HEK293 (cell line): ENCODE measurements around the gene DDX39A.

Source experiments
- CTCF ChIA-PET: fragments of 350-600 bp; formaldehyde crosslinking; extraction: SDS; loops from one replicate; lab custom pipeline; 2021; ENCODE audit warnings: antibody characterized with exemption; lab: Yijun Ruan, JAX
- POLR2A ChIA-PET: fragments of 300-600 bp; formaldehyde crosslinking; extraction: SDS; loops from one replicate; lab custom pipeline; 2020; ENCODE audit warnings: antibody characterized with exemption, inconsistent platforms; lab: Yijun Ruan, JAX
- H3K27ac ChIP-seq: fragments of 200-500 bp; sonication (Bioruptor generic); 2 replicates; pipeline ENCODE4 v1.5.1; 2014; ENCODE audit warnings: low read depth, low read length, control low read depth, inconsistent platforms; ENCODE audit errors: extremely low read depth
- H3K36me3 ChIP-seq, 2 experiments: fragments of 200-500 bp in 1 of 2; sonication (Bioruptor generic) in 1 of 2; 1 replicate in 1 of 2; 2 replicates in 1 of 2; pipeline ENCODE4 v1.5.1; 2014 to 2017; ENCODE audit warnings: inconsistent platforms in 2 of 2, low read length in 2 of 2; ENCODE audit not compliant: control insufficient read depth in 2 of 2, insufficient read depth in 1 of 2
- H3K4me1 ChIP-seq: fragments of 200-500 bp; sonication (Bioruptor generic); 2 replicates; pipeline ENCODE4 v1.5.1; 2014; ENCODE audit warnings: mild to moderate bottlenecking, low read length, inconsistent platforms; ENCODE audit not compliant: control insufficient read depth, insufficient read depth
- H3K4me3 ChIP-seq: 2 replicates; pipeline ENCODE4 v1.5.1; 2011; ENCODE audit warnings: low read depth, mild to moderate bottlenecking, control low read depth, low read length, moderate library complexity
- H3K9me3 ChIP-seq: fragments of 200-500 bp; sonication (Bioruptor generic); 2 replicates; pipeline ENCODE4 v1.5.1; 2014; ENCODE audit warnings: low read depth, low read length, inconsistent platforms; ENCODE audit not compliant: control insufficient read depth, insufficient read depth
- EGR2 ChIP-seq: fragments of 450-650 bp; formaldehyde crosslinking; IDR thresholded peaks from 2 replicates; pipeline ENCODE4 v1.5.1; 2016; ENCODE audit warnings: low read depth, missing biosample characterization, missing genetic modification characterization
- ZFHX2 ChIP-seq: fragments of 450-650 bp; formaldehyde crosslinking; conservative IDR thresholded peaks from 2 replicates; pipeline ENCODE4 v1.5.1; 2016; ENCODE audit warnings: missing biosample characterization, missing genetic modification characterization
- ZIC2 ChIP-seq: fragments of 450-650 bp; formaldehyde crosslinking; IDR thresholded peaks from 2 replicates; pipeline ENCODE4 v1.5.1; 2016; ENCODE audit warnings: missing biosample characterization, missing genetic modification characterization
- ZNF548 ChIP-seq: fragments of 450-650 bp; formaldehyde crosslinking; IDR thresholded peaks from 2 replicates; pipeline ENCODE4 v1.5.1; 2016; ENCODE audit warnings: missing biosample characterization, missing genetic modification characterization
- ZNF558 ChIP-seq: fragments of 450-650 bp; formaldehyde crosslinking; IDR thresholded peaks from 2 replicates; pipeline ENCODE4 v1.5.1; 2016; ENCODE audit warnings: missing biosample characterization, missing genetic modification characterization
- ZNF561 ChIP-seq: fragments of 450-650 bp; IDR thresholded peaks from 2 replicates; pipeline ENCODE4 v1.5.1; 2018; ENCODE audit warnings: missing biosample characterization, missing genetic modification characterization, borderline replicate concordance
- TF ChIP-seq, protein P1 (sequence below): fragments of 450-650 bp; IDR thresholded peaks from 2 replicates; pipeline ENCODE4 v1.5.1; 2018; ENCODE audit warnings: missing biosample characterization, mild to moderate bottlenecking, missing genetic modification characterization
- TF ChIP-seq, protein P2 (sequence below): fragments of 450-650 bp; formaldehyde crosslinking; IDR thresholded peaks from 2 replicates; pipeline ENCODE4 v1.5.1; 2016; ENCODE audit warnings: missing biosample characterization, missing genetic modification characterization
- TF ChIP-seq, protein P3 (sequence below): fragments of 450-650 bp; formaldehyde crosslinking; IDR thresholded peaks from 2 replicates; pipeline ENCODE4 v1.5.1; 2016; ENCODE audit warnings: missing biosample characterization, missing genetic modification characterization, low read depth
- TF ChIP-seq, protein P4 (sequence below): fragments of 450-650 bp; formaldehyde crosslinking; IDR thresholded peaks from 2 replicates; pipeline ENCODE4 v1.5.1; 2016; ENCODE audit warnings: missing biosample characterization, missing genetic modification characterization

The DDX39A gene

DNA sequence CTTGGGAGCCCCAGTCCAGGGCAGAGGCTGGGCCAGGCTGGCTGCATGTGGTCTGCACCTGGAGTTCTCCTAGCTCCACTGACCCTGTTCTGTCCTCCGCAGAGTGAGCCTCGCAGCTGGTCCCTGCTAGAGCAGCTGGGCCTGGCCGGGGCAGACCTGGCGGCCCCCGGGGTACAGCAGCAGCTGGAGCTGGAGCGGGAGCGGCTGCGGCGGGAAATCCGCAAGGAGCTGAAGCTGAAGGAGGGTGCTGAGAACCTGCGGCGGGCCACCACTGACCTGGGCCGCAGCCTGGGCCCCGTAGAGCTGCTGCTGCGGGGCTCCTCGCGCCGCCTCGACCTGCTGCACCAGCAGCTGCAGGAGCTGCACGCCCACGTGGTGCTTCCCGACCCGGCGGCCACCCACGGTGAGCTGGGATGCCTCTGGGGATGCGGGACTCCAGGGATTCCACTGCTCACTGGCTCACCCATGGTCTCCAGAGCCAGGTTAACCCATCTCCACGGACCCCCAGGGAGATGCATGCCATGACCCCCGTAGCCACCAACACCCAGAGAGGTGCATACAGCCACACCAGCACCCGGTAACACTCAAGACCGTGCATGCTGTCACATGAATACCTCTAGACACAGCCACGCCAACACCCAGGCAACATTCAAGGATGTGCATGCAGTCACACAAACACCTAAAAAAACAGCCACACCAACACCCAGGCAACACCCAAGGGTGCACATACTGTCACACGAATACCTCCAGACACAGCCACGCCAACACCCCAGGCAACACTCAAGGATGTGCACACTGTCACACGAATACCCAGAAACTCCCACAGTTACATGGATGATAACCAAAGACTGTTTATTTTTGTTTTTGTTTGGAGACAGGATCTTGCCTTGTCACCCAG lies 22.1 kb upstream of the DDX39A start:
- H3K9me3 ChIP-seq = no peaks in the 10 kb centered on the region
- POLR2A ChIA-PET = interaction anchor here (0.6 kb wide), 1 partner anchor 9 kb away, joined by 3 read pairs; no protein-coding TSS in a partner anchor
- H3K4me1 ChIP-seq = 0 out of 2 replicates have a peak, but pooled peaks cover 2% of the 10 kb centered on the region
- H3K27ac ChIP-seq = no peak overlapping the region
- H3K4me3 ChIP-seq = no peak overlapping the region
- H3K36me3 ChIP-seq = peaks cover 36 to 63% of the 10 kb centered on the region in 2 experiments
- no peak for TF ChIP-seq ZNF548 (tag by site-specific recombination)
- TF ChIP-seq ZFHX2 = peak; percentile 50; the same call in 1 of the 2 replicates
- TF ChIP-seq, protein P1, sequence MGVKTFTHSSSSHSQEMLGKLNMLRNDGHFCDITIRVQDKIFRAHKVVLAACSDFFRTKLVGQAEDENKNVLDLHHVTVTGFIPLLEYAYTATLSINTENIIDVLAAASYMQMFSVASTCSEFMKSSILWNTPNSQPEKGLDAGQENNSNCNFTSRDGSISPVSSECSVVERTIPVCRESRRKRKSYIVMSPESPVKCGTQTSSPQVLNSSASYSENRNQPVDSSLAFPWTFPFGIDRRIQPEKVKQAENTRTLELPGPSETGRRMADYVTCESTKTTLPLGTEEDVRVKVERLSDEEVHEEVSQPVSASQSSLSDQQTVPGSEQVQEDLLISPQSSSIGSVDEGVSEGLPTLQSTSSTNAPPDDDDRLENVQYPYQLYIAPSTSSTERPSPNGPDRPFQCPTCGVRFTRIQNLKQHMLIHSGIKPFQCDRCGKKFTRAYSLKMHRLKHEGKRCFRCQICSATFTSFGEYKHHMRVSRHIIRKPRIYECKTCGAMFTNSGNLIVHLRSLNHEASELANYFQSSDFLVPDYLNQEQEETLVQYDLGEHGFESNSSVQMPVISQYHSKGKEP (tag by site-specific recombination) = 0 out of 2 replicates have a peak, but pooled peaks have one; percentile 34
- TF ChIP-seq, protein P2, sequence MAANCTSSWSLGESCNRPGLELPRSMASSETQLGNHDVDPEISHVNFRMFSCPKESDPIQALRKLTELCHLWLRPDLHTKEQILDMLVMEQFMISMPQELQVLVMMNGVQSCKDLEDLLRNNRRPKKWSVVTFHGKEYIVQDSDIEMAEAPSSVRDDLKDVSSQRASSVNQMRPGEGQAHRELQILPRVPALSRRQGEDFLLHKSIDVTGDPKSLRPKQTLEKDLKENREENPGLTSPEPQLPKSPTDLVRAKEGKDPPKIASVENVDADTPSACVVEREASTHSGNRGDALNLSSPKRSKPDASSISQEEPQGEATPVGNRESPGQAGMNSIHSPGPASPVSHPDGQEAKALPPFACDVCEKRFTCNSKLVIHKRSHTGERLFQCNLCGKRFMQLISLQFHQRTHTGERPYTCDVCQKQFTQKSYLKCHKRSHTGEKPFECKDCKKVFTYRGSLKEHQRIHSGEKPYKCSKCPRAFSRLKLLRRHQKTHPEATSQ (tag by site-specific recombination) = no peak
- TF ChIP-seq EGR2 (tag by site-specific recombination) = peak; percentile 47
- peak; percentile 20; the same call in 1 of the 2 replicates for TF ChIP-seq ZIC2 (tag by site-specific recombination)
- TF ChIP-seq, all 188 proteins: peak for 4
- CTCF ChIA-PET = no interaction called here

DNA sequence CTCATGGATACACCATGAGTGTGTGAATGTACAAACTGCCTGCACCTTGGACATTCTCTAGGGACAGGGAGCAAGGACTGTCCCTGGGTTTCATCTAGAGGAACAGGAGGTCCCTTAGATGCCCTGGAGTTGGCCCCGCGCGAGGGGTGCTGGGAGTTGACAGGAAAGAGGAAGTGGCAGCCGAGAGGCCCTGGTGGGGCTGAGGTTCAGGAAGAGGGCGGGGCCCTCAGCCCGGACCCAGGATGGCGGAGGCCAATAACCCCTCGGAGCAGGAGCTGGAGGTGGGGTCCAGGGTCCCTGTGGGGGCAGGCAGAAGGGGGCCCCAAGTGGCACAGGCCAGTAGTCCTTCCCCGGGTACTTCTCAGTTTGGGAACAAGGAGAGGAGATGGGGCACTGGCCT lies 20.9 kb upstream of the DDX39A start:
- Histone ChIP-seq H3K4me1 (0 out of 2 replicates have a peak, but pooled peaks cover 2% of the 10 kb centered on the region), H3K9me3 (no peaks in the 10 kb centered on the region), H3K36me3 (peaks cover 29 to 54% of the 10 kb centered on the region in 2 experiments), H3K27ac (no peak overlapping the region), H3K4me3 (no peak overlapping the region)
- TF ChIP-seq, protein P3, sequence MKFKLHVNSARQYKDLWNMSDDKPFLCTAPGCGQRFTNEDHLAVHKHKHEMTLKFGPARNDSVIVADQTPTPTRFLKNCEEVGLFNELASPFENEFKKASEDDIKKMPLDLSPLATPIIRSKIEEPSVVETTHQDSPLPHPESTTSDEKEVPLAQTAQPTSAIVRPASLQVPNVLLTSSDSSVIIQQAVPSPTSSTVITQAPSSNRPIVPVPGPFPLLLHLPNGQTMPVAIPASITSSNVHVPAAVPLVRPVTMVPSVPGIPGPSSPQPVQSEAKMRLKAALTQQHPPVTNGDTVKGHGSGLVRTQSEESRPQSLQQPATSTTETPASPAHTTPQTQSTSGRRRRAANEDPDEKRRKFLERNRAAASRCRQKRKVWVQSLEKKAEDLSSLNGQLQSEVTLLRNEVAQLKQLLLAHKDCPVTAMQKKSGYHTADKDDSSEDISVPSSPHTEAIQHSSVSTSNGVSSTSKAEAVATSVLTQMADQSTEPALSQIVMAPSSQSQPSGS (tag by site-specific recombination) = no peak
- TF ChIP-seq ZNF558 (tag by site-specific recombination) (no peak), ZNF561 (tag by site-specific recombination) (no peak)
- TF ChIP-seq, protein P4, sequence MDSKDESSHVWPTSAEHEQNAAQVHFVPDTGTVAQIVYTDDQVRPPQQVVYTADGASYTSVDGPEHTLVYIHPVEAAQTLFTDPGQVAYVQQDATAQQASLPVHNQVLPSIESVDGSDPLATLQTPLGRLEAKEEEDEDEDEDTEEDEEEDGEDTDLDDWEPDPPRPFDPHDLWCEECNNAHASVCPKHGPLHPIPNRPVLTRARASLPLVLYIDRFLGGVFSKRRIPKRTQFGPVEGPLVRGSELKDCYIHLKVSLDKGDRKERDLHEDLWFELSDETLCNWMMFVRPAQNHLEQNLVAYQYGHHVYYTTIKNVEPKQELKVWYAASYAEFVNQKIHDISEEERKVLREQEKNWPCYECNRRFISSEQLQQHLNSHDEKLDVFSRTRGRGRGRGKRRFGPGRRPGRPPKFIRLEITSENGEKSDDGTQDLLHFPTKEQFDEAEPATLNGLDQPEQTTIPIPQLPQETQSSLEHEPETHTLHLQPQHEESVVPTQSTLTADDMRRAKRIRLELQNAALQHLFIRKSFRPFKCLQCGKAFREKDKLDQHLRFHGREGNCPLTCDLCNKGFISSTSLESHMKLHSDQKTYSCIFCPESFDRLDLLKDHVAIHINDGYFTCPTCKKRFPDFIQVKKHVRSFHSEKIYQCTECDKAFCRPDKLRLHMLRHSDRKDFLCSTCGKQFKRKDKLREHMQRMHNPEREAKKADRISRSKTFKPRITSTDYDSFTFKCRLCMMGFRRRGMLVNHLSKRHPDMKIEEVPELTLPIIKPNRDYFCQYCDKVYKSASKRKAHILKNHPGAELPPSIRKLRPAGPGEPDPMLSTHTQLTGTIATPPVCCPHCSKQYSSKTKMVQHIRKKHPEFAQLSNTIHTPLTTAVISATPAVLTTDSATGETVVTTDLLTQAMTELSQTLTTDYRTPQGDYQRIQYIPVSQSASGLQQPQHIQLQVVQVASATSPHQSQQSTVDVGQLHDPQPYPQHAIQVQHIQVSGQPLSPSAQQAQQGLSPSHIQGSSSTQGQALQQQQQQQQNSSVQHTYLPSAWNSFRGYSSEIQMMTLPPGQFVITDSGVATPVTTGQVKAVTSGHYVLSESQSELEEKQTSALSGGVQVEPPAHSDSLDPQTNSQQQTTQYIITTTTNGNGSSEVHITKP (tag by site-specific recombination) = no peak
- CTCF ChIA-PET = interaction anchor here (1.2 kb wide), 1 partner anchor 35 kb away, joined by 3 read pairs; no protein-coding TSS in a partner anchor
- POLR2A ChIA-PET = no interaction called here
